ENCODE measurements around the gene C22orf31.

DNA sequence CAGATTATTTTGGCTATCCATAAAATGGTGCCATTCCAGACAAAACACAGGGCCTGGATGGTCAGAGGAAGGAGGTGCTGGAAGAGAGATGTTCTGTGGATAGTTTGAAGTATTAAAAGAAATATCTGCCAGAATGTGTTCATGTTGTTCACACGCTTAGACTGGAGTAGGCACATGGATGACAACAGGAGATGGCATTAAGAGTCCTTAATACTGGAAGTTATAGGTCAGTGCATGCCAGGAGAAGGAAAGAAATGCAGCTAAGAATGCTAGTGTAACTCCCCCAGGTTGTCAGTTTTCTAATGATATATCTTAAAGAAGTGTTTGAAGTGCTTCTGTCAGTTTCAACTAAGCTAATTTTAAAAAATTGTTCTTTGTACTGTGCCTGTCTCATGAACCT lies 31.4 kb upstream of the C22orf31 start:
- TF ChIP-seq YY1 (IDR thresholded peaks at IDR 0.05; ENCODE audit: insufficient read depth, insufficient read length): no peak
- TF ChIP-seq SUZ12 (IDR thresholded peaks at IDR 0.05; ENCODE audit: extremely low read depth, insufficient read depth, insufficient read length): no peak
- no peak for TF ChIP-seq ZNF274 (IDR thresholded peaks at IDR 0.05; ENCODE audit: low read depth, low read length)

All from NT2/D1 (cell line).